Heart left ventricle (tissue), 13 donors: ENCODE results near the gene ZNF830.

Source experiments
- POLR2A ChIP-seq, 2 donors: fragments of 450-650 bp; IDR thresholded peaks; one replicate each; pipeline ENCODE4 v1.6.1; 2017; ENCODE audit warnings: antibody characterized with exemption in 2 of 2, mild to moderate bottlenecking in 2 of 2, moderate library complexity in 2 of 2
- TF ChIP-seq, protein P1 (sequence below), 12 donors: fragments of 200-600 bp; sonication (generic) in 4 of 12; IDR thresholded peaks; one replicate each; pipeline versions ENCODE4 v1.5.0 to v1.8.0; 2018 to 2022; ENCODE audit warnings: antibody characterized with exemption in 12 of 12, mild to moderate bottlenecking in 5 of 12
- donor health status: ischemic (EF 13 %, LVEDD 7.1; RV severe dilation, severe dysfunction).
- donor health status: DM: no; HTN: yes; CAD: no.
- donor health status: DM: no; HTN: no; CAD: no.
- donor health status: ischemic (EF 25% LVEDD 6.9; RV normal size, moderate dysfunction).
- donor health status: ischemic (EF 25% LVEDD 5.7; RV mildly dilated, moderate dysfunction).
- donor health status: ischemic (EF 35%, LVEDD 5.7; RV mildly dilated, moderate dysfunction).
- donor health status: nonischemic (EF 11% LVEDD 7.7; RV severe dilation, severe dysfunction).
- donor health status: DM: yes; HTN: yes; CAD: no.
- donor health status: PGD.
- donor health status: ischemic (EF 29% LVEDD 5.4; RV normal size, mild dysfunction).
- donor health status: nonischemic (EF 23%, LVEDD 6.1; RV moderate dilation, normal function).

DNA sequence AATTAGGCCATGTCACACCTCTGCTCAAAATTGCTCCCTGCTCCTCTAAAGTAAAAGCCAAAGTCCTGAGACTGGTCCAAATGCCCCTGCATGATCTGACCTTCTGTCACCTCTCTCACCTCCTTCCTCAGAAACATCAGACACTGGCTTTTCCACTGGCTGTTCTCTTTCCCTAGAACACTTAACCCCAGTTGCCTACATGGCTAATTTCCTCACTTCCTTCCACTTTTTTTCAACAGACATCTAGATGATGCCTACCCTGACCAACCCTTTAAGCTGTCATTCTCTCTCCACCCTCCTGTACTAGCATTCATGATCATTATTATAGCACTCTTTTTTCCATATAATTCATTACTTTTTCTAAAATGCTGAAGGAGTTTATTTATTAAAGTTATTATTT, 31.1 kb upstream of the ZNF830 start:
- TF ChIP-seq POLR2A (IDR thresholded peaks at IDR 0.05): no peak
- TF ChIP-seq, protein P1, sequence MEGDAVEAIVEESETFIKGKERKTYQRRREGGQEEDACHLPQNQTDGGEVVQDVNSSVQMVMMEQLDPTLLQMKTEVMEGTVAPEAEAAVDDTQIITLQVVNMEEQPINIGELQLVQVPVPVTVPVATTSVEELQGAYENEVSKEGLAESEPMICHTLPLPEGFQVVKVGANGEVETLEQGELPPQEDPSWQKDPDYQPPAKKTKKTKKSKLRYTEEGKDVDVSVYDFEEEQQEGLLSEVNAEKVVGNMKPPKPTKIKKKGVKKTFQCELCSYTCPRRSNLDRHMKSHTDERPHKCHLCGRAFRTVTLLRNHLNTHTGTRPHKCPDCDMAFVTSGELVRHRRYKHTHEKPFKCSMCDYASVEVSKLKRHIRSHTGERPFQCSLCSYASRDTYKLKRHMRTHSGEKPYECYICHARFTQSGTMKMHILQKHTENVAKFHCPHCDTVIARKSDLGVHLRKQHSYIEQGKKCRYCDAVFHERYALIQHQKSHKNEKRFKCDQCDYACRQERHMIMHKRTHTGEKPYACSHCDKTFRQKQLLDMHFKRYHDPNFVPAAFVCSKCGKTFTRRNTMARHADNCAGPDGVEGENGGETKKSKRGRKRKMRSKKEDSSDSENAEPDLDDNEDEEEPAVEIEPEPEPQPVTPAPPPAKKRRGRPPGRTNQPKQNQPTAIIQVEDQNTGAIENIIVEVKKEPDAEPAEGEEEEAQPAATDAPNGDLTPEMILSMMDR (IDR thresholded peaks at IDR 0.05): no peak
